ENCODE results near the gene RNF113A. TPM values are rescaled to one million over a fixed set of nuclear protein-coding genes. Genes with fewer than 3 reads are reported as not detected.
A peak's percentile ranks its signal among the peaks of the same experiment; 100 is the strongest.

RNF113A gene
- total and polyA plus RNA-seq, 2 donors (not counting 3 experiments of a cell fraction or from before 2014, with no cell fraction given), result 9.4 to 11.7 TPM

DNA sequence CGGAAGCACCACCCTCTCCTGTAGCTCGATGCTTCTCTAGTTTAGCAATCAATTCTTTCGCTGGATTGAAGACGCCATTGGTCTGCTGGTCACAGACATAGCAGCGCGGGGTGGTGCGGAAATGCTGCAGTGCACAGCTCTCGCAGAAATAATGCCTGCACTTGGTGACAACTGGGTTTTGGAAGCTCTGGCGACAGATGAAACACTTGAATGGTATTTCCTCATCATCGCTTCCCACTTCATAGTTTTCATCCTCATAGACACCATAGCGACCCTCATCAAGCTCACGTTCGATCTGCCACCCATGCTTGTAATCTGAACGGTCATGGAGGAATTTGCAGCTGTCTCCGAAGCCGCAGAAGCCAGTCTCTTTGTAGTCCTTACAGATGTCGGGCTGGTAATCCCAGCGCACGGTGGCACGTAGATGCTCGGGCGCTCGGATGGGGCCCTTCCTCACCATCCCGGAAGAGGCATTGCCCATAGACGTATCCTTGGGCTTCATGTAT, 854 bp downstream of the RNF113A start:
- Histone ChIP-seq H2AFZ (ENCODE audit: low read depth, low read length) (peak overlapping the region; percentile 96), H3K9me3 (replicated peaks; ENCODE audit: control insufficient read depth, insufficient read depth, low read length) (no peaks in the 10 kb centered on the region), H3K36me3 (ENCODE audit: control insufficient read depth in 2 of 2, extremely low read depth in 1 of 2, insufficient read depth in 2 of 2, low read length in 2 of 2) (no peaks in the 10 kb centered on the region), H3K4me2 (ENCODE audit: insufficient read depth, low read length) (peak overlapping the region; percentile 80), H3K27ac (ENCODE audit: insufficient read depth, low read depth, low read length) (peak overlapping the region; percentile 87), H3K9me1 (replicated peaks; ENCODE audit: control insufficient read depth, extremely low read depth, insufficient read depth, low read length) (no peaks in the 10 kb centered on the region), H3K9ac (replicated peaks; ENCODE audit: extremely low read depth, insufficient read depth, low read length) (peak overlapping the region; percentile 94), H3K4me3 (replicated peaks in 1 of 3; ENCODE audit: insufficient read depth in 1 of 3, low read depth in 1 of 3, low read length in 3 of 3) (peak overlapping the region; percentile 74 to 93 (median 84)), H3K4me1 (ENCODE audit: control insufficient read depth, extremely low read depth, insufficient read depth, low read length) (peaks cover 11% of the 10 kb centered on the region), H3K79me2 (ENCODE audit: control insufficient read depth, insufficient read depth, low read length) (peaks cover 31% of the 10 kb centered on the region), H3K27me3 (ENCODE audit: control insufficient read depth in 2 of 2, insufficient read depth in 2 of 2, low read length in 2 of 2) (no peaks in the 10 kb centered on the region), H4K20me1 (replicated peaks; ENCODE audit: control insufficient read depth, extremely low read depth, insufficient read depth, low read length) (no peaks in the 10 kb centered on the region)
- TF ChIP-seq GATA2 (IDR thresholded peaks at IDR 0.05; ENCODE audit: insufficient read depth, insufficient read length, low read depth, low read length) (no peak), POLR2A (IDR thresholded peaks at IDR 0.05; ENCODE audit: low read depth, low read length) (no peak), JUN (IDR thresholded peaks at IDR 0.05; ENCODE audit: borderline replicate concordance, insufficient read depth, insufficient read length, low read depth) (no peak), EZH2 (IDR thresholded peaks at IDR 0.05; ENCODE audit: borderline replicate concordance, low read depth, low read length, severe bottlenecking) (no peak), FOS (IDR thresholded peaks at IDR 0.05; ENCODE audit: borderline replicate concordance, insufficient read depth, low read length) (no peak), MYC (IDR thresholded peaks at IDR 0.05; ENCODE audit: low read depth, low read length) (no peak), POLR2AphosphoS5 (IDR thresholded peaks at IDR 0.05; ENCODE audit: insufficient read depth, low read depth, low read length) (no peak)
- TF ChIP-seq, protein P1, sequence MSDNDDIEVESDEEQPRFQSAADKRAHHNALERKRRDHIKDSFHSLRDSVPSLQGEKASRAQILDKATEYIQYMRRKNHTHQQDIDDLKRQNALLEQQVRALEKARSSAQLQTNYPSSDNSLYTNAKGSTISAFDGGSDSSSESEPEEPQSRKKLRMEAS (IDR thresholded peaks at IDR 0.05; ENCODE audit: insufficient read depth, insufficient read length), result no peak
- TF ChIP-seq, protein P2, sequence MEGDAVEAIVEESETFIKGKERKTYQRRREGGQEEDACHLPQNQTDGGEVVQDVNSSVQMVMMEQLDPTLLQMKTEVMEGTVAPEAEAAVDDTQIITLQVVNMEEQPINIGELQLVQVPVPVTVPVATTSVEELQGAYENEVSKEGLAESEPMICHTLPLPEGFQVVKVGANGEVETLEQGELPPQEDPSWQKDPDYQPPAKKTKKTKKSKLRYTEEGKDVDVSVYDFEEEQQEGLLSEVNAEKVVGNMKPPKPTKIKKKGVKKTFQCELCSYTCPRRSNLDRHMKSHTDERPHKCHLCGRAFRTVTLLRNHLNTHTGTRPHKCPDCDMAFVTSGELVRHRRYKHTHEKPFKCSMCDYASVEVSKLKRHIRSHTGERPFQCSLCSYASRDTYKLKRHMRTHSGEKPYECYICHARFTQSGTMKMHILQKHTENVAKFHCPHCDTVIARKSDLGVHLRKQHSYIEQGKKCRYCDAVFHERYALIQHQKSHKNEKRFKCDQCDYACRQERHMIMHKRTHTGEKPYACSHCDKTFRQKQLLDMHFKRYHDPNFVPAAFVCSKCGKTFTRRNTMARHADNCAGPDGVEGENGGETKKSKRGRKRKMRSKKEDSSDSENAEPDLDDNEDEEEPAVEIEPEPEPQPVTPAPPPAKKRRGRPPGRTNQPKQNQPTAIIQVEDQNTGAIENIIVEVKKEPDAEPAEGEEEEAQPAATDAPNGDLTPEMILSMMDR (IDR thresholded peaks at IDR 0.05; ENCODE audit: extremely low read depth in 1 of 2, insufficient read depth in 1 of 2, low read depth in 1 of 2, low read length in 2 of 2), result no peak
- ChIA-PET CTCF (interaction anchor here (0.7 to 1.9 kb wide), 5 partner anchors 9 to 17 kb away, joined by 3 to 8 read pairs (median 4); partner anchors contain the start of gene UPF3B), POLR2A (interaction anchor here (1.5 to 1.6 kb wide), 2 partner anchors 18 to 79 kb away, joined by 4 to 5 read pairs; partner anchors contain the start of genes RPL39 and UPF3B)
- dilution Hi-C loops (cut with MboI; ENCODE audit: extremely low pct_ligation_motif_present, low sequenced_read_pairs), result no loop called here
- BruUV-seq (replicated peaks), result no TSS peak
- intact Hi-C loops (cut with micrococcal nuclease), result loop anchor here (1.0 to 5.0 kb wide), 4 partner anchors 17 to 248 kb away; partner anchors contain the start of gene RPL39
- DNase-seq (ENCODE audit: low read depth, low spot score), result peak; percentile 44
- no peak for FAIRE-seq
